Germinal center (tissue), 1 donor: ENCODE measurements around the gene ELL2.
"Not testable (repeated sequence)": the region's sequence is repeated elsewhere in the genome, so short reads cannot be mapped to it uniquely, and the experiment has no call there.

ENCODE experiments used
- DNase-seq: peaks from one replicate; pipeline ENCODE4 v3.0.0; 2012; ENCODE audit warnings: mixed read lengths, low spot score

Gene ELL2

GRCh38 chr5:95907740-95908706 lies 53.6 kb downstream of the ELL2 start:
- DNase-seq: no peak

GRCh38 chr5:95907067-95907705 lies 54.5 kb downstream of the ELL2 start:
- DNase-seq: no peak

GRCh38 chr5:95906398-95906797 lies 55.3 kb downstream of the ELL2 start:
- not testable (repeated sequence) for DNase-seq

GRCh38 chr5:95904827-95905226 lies 56.8 kb downstream of the ELL2 start:
- DNase-seq: no peak

- DNase-seq: no peak
Measured at GRCh38 chr5:95903838-95904237, 57.8 kb downstream of the ELL2 start.

GRCh38 chr5:95901676-95902627 lies 59.7 kb downstream of the ELL2 start:
- no peak for DNase-seq

- no peak for DNase-seq
Measured at GRCh38 chr5:95900383-95900958, 61.2 kb downstream of the ELL2 start.

GRCh38 chr5:95899829-95900228 lies 61.8 kb downstream of the ELL2 start:
- DNase-seq: no peak

- no peak for DNase-seq
Measured at GRCh38 chr5:95899006-95899405, 62.6 kb downstream of the ELL2 start.

GRCh38 chr5:95895771-95896170 lies 65.9 kb downstream of the ELL2 start:
- DNase-seq: no peak

- no peak for DNase-seq
Measured at GRCh38 chr5:95895251-95895650, 66.4 kb downstream of the ELL2 start.

GRCh38 chr5:95892784-95893354 lies 68.8 kb downstream of the ELL2 start:
- peak; percentile 23 for DNase-seq

GRCh38 chr5:95891499-95891898 lies 70.2 kb downstream of the ELL2 start:
- no peak for DNase-seq

- DNase-seq: no peak
Measured at GRCh38 chr5:95889076-95889475, 72.6 kb downstream of the ELL2 start.

GRCh38 chr5:95887977-95888376 lies 73.7 kb downstream of the ELL2 start:
- DNase-seq: no peak

GRCh38 chr5:95886340-95887044 lies 75.2 kb downstream of the ELL2 start:
- no peak for DNase-seq

GRCh38 chr5:95884511-95884910 lies 77.1 kb downstream of the ELL2 start:
- no peak for DNase-seq

- no peak for DNase-seq
Measured at GRCh38 chr5:95884017-95884325, 77.7 kb downstream of the ELL2 start.

GRCh38 chr5:95883185-95884016 lies 78.2 kb downstream of the ELL2 start:
- no peak for DNase-seq

GRCh38 chr5:95881833-95882232 lies 79.8 kb downstream of the ELL2 start:
- no peak for DNase-seq
